GM18517 (cell line): Measurements from ENCODE around the gene GSTO2.

Experiments
- ATAC-seq: cut with Tn5 transposase; IDR thresholded peaks from one replicate; pipeline ENCODE4 v1.9.1; 2021; ENCODE audit warnings: mild to moderate bottlenecking, moderate library complexity; ENCODE audit not compliant: unreplicated experiment

Gene GSTO2

GRCh38 chr10:104307576-104308438 is 38.8 kb downstream of the GSTO2 start:
- ATAC-seq, result no peak

- ATAC-seq, result peak; percentile 82
Observed at GRCh38 chr10:104308439-104308903, 39.5 kb downstream of the GSTO2 start.

GRCh38 chr10:104309980-104310978 is 41.3 kb downstream of the GSTO2 start:
- ATAC-seq, result no peak

GRCh38 chr10:104311184-104311720 is 42.3 kb downstream of the GSTO2 start:
- no peak for ATAC-seq

GRCh38 chr10:104314591-104315485 is 45.9 kb downstream of the GSTO2 start:
- no peak for ATAC-seq

GRCh38 chr10:104315486-104315921 is 46.5 kb downstream of the GSTO2 start:
- ATAC-seq, result no peak

- ATAC-seq, result no peak
Observed at GRCh38 chr10:104316321-104317099, 47.5 kb downstream of the GSTO2 start.

GRCh38 chr10:104317269-104317710 is 48.3 kb downstream of the GSTO2 start:
- ATAC-seq, result no peak

- no peak for ATAC-seq
Observed at GRCh38 chr10:104317726-104318299, 48.8 kb downstream of the GSTO2 start.

GRCh38 chr10:104318326-104318725 is 49.3 kb downstream of the GSTO2 start:
- ATAC-seq, result no peak

GRCh38 chr10:104318810-104319741 is 50.1 kb downstream of the GSTO2 start:
- ATAC-seq, result no peak

GRCh38 chr10:104321226-104321625 is 52.2 kb downstream of the GSTO2 start:
- no peak for ATAC-seq

- ATAC-seq, result no peak
Observed at GRCh38 chr10:104321725-104322415, 52.9 kb downstream of the GSTO2 start.

GRCh38 chr10:104322416-104322782 is 53.4 kb downstream of the GSTO2 start:
- peak; percentile 55 for ATAC-seq

GRCh38 chr10:104323085-104323484 is 54.1 kb downstream of the GSTO2 start:
- no peak for ATAC-seq

- no peak for ATAC-seq
Observed at GRCh38 chr10:104323760-104324201, 54.8 kb downstream of the GSTO2 start.

GRCh38 chr10:104324221-104324686 is 55.3 kb downstream of the GSTO2 start:
- ATAC-seq, result no peak
